T-helper 9 cell (primary cell): ENCODE results near the gene ASXL1.

Experiments
- DNase-seq: peaks from one replicate; pipeline ENCODE4 v3.0.0-alpha.2; 2020

Gene ASXL1

DNA sequence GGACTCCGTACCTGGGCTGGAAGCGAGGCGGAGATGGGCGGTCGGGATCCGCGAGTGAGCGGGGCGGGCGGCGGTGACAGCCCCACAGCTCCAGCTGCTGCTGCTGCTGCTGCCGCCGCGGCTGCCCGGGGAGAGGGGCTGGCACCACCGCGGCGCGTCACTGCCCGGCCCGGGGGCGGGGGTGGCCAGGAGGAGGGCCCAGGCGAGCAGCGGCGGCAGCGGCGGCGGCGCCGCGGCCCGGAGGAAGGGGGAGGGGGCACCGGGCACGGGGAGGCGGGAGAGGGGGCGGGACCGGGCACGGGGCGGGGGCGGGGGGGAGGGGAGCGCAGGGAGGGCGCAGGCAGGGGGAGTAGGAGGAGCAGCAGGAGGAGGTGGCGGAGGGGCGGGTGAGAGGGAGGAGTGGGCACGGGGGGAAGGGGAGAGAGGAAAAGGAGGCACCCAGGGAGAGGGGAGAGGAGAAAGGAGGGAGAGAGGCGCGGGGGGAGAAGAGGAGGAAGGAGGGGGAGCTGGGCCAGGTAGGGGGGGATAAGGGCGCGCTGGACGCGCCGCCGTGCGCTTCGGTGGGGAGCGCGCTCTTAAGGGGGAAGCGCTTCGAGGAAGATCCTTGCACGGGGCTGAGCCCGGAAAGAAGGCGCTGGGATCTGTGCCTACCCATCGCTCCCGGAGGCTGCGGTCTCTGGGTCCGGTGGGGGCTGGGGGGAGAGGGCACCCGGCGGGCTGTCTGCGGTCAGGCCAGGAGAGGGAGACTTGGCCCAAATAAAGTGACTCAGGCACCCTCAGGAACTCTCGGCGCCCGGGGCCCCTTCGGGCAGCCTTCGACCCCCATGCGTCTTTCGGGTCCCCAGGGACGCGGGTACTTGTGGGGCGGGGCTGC, 125.5 kb downstream of the ASXL1 start:
- DNase-seq: peak; percentile 65

DNA sequence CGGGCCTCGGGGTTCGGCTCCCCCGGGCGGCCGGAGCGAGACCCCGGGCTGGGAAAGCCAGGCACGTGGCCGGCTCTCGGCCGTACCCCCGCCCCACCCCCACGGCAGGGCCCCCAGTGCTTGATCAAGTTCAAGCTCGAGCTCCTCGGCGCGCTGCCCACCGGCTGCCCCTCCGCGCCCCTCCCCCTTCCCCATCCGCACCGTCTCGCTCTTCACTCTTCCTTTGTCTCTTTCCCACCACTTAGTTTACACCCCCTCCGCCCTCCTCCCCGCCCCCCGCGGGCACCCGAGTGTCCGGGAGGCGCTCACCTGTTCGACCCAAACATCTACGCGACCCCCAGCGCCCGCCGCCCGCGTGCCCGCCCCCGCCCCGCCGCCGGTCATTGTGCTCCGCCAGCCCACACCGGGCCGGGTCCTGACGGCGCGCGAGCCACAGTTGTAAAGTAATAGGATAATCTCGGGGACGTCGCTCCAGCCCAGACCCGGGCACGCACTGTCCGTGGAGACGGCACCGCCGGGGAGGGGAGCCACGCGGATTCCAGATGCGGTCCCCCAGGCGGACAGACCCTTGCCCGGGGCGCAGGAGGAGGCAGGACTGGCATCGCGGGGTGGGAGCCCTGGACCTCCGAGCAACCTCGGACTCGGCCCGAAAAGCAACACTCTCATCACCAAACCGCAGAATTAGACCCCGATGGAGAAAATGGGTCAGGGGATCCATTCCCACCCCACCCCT, 126.3 kb downstream of the ASXL1 start:
- peak; percentile 34 for DNase-seq

DNA sequence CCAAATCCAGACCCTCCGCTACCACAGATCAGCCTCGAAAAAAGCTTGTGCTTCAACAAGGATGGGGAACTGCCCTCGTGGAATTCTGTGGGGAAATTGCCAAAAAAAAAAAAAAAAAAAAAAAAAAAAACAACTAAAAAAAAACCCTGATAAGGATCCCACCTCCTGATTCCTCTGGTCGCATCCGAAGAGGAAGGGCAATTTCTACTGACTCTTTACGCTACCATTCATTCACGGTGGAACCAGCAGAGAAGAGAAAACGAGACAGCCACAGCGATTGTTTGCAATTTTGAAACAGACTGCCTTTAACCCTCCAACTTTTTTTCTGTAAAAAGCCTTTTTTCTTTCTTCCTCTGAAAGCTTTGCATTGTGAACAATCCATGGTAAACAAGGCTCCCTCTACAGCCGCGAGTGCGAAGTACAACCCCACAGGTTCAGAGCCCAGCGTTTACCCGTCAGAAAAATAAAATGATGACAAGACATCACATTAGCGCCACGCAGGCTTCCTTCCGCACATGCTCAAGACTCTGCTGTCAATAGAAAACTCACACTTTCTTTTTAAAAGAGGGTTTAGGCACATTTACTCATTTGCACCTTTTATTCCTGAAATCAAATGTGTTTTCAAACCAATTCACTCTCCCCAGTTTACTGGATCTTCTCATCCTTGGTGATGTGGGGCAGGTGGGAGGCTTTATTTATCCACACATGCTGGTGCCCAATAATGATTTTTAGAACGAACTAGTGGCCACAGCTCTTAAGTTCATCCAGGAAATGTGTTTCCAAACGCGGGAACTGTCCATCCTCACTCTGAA, 127.0 kb downstream of the ASXL1 start:
- peak; percentile 65 for DNase-seq

DNA sequence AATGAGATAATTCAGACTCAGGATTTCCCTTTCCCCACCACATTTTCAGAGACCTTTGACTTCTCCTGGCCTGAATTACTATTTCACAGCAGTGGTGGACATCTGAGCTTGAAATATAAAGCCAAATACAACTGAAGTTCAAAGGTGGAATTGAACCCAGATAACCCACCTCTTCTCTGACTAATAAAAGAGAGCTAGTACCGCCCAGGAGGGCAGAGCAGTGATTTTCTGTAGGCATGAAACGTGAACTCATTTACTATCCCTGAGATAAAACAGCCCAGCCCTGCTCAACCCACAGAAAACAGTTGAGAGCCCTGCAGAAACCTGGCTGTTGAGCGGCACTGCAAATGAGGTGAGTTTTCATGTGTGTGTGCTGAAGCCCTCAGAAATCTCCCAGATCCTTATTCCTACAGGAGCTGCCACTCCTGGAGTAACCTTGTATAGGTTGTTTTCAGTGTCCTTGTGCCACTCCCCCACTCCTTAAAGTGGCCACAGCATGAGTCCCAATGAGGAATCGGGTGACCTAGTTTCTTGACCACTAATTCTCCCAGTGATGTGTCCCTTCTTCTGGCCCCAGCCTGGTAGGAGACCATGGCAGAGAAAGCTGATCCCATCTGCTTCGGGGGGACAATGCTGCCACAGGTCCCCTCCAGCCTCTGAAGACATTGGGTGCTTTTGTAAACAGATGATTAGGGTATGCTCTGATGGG, 127.8 kb downstream of the ASXL1 start:
- no peak for DNase-seq

DNA sequence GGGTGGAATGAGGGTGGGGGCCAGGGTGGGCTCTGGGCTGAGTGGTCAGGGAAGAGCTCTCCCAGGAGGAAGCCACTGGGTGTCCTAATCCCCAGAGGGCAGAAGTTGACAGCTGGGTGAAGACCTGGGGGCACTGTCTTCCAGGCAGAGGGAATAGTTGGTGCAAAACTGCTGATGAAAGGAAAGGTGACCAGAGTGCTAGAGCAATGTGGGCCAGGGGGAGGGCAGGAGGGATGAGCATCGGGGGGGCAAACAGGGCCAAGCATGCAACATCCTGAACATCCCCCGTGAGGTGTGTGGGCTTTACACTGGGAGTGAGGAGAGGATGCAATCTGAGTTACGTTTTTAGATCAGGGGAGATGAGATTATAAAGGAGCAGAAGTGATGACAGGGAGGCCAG, 129.2 kb downstream of the ASXL1 start:
- DNase-seq: no peak

DNA sequence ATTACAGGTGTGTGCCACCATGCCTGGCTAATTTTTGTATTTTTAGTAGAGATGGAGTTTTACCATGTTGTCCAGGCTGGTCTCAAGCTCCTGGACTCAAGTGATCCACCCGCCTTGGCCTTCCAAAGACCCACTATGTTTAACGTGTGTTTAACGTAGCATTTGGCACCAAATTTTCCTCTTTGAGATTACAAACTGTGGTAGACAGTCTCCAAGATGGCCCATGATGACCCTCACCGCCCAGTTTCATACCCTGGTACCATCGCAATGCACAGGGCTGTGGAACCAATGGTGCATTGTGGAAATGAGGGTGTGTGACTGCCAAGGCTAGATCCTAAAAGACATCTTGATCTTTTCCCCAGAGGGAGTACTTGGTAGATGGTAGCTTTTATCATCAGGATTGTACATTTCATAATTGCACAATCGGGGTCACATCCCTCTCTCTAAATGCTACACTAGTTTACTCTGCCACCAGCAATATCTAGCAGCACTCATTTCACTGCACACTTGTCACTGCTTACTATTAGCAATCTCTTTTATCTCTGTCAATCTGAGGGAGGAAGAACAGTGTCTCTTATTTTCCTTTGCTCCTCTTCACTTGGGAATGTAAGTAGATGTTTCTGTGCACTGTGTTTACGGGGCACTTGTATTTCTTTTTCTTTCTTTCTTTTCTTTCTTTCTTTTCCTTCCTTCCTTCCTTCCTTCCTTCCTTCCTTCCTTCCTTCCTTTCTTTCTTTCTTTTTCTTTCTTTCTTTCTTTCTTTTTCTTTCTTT, 130.1 kb downstream of the ASXL1 start:
- DNase-seq: no peak
